Measurements from ENCODE around the gene EDA. TPM values are rescaled to one million over a fixed set of nuclear protein-coding genes. Genes with fewer than 3 reads are reported as not detected.

The EDA gene
- total RNA-seq, 3 donors from 2014 or later (not counting 1 experiment from before 2014, with no cell fraction given), result 0.50 to 0.65 TPM; not detected in 1

DNA sequence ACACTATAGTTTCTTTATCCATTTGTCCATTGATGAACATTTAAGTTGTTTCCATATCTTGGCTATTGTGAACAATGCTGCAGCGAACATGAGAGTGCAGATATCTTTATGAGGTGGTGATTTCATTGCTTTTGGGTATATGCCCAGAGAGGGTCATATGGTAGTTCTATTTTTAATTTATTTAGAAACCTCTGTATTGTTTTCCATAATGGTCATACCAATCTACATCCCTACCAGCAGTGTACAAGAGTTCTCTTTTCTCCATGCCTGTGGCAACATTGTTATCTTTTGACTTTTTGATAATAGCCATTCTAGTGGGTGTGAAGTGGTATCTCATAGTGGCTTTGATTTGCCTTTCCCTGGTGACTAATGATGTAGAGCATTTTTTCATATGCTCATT lies 48.8 kb downstream of the EDA start:
- 50% methylated on average over 1 of the region's 1 CpG for WGBS (ENCODE audit: insufficient coverage)

DNA sequence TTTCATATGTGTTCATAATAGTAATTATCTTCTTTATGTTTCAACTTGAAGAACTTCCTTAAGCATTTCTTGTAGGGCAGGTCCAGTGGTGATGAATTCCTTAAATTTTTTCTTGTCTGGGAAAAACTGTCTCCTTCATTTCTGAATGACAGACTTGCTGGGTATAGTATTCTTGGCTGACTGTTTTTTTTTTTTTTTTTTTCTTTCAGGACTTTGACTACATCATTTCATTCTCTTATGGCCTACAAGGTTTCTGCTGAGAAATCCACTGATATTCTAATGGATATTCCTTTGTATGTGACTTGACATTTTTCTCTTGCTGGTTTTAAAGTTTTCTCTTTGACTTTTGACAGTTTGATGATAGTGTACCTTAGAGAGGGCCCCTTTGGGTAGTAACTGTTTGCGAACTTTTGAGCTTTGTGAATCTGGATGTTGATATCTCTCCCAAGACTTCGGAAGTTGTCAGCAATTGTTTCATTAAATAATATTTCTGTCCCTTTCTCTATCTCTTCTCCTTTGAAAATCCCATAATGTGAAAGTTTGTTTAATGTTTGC lies 54.2 kb downstream of the EDA start:
- no peaks in the 10 kb centered on the region for H3K27me3 ChIP-seq (ENCODE audit: control insufficient read depth, insufficient read depth, low read length)
- peaks cover 10% of the 10 kb centered on the region for H3K36me3 Mint-ChIP-seq
- no peak for DNase-seq
- H3K4me3 ChIP-seq (ENCODE audit: low read length), result no peak overlapping the region
- H3K27ac ChIP-seq (ENCODE audit: low read length), result no peak overlapping the region
- peaks cover 11 to 12% of the 10 kb centered on the region in 2 donors for H3K9me3 Mint-ChIP-seq
- no peaks in the 10 kb centered on the region for H3K36me3 ChIP-seq (ENCODE audit: control insufficient read depth, insufficient read depth, low read length)
- H3K27ac Mint-ChIP-seq, result no peak overlapping the region
- no peaks in the 10 kb centered on the region for H3K4me1 ChIP-seq (ENCODE audit: control insufficient read depth, insufficient read depth, low read length)
- H3K4me1 Mint-ChIP-seq, result no peaks in the 10 kb centered on the region
- peaks cover 6% of the 10 kb centered on the region for H3K9me3 ChIP-seq (ENCODE audit: control insufficient read depth, insufficient read depth, low read length)
- WGBS (ENCODE audit: insufficient coverage), result no CpG with 5 or more reads among the region's 2 CpGs
- no peak for ATAC-seq
- no peaks in the 10 kb centered on the region for H3K27me3 Mint-ChIP-seq (ENCODE audit: low read depth in 2 of 2)
- TF ChIP-seq, protein P1, sequence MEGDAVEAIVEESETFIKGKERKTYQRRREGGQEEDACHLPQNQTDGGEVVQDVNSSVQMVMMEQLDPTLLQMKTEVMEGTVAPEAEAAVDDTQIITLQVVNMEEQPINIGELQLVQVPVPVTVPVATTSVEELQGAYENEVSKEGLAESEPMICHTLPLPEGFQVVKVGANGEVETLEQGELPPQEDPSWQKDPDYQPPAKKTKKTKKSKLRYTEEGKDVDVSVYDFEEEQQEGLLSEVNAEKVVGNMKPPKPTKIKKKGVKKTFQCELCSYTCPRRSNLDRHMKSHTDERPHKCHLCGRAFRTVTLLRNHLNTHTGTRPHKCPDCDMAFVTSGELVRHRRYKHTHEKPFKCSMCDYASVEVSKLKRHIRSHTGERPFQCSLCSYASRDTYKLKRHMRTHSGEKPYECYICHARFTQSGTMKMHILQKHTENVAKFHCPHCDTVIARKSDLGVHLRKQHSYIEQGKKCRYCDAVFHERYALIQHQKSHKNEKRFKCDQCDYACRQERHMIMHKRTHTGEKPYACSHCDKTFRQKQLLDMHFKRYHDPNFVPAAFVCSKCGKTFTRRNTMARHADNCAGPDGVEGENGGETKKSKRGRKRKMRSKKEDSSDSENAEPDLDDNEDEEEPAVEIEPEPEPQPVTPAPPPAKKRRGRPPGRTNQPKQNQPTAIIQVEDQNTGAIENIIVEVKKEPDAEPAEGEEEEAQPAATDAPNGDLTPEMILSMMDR (IDR thresholded peaks at IDR 0.05), result no peak
- intact Hi-C loops (cut with micrococcal nuclease), result no loop called here
- H3K4me3 Mint-ChIP-seq, result no peak overlapping the region

More for the DNA sequence above, 48.8 kb downstream of the EDA start:
- H3K36me3 Mint-ChIP-seq, result no peaks in the 10 kb centered on the region
- no peak overlapping the region for H3K4me3 Mint-ChIP-seq
- intact Hi-C loops (cut with micrococcal nuclease), result no loop called here
- no peaks in the 10 kb centered on the region for H3K4me1 ChIP-seq (ENCODE audit: control insufficient read depth, insufficient read depth, low read length)
- no peaks in the 10 kb centered on the region for H3K4me1 Mint-ChIP-seq
- H3K27ac ChIP-seq (ENCODE audit: low read length), result no peak overlapping the region
- no peak overlapping the region for H3K4me3 ChIP-seq (ENCODE audit: low read length)
- H3K27me3 Mint-ChIP-seq (ENCODE audit: low read depth in 2 of 2), result no peaks in the 10 kb centered on the region
- H3K36me3 ChIP-seq (ENCODE audit: control insufficient read depth, insufficient read depth, low read length), result no peaks in the 10 kb centered on the region
- no peak for DNase-seq
- no peaks in the 10 kb centered on the region for H3K27me3 ChIP-seq (ENCODE audit: control insufficient read depth, insufficient read depth, low read length)
- peaks cover 7 to 12% of the 10 kb centered on the region in 2 donors for H3K9me3 Mint-ChIP-seq
- no peak overlapping the region for H3K27ac Mint-ChIP-seq
- no peaks in the 10 kb centered on the region for H3K9me3 ChIP-seq (ENCODE audit: control insufficient read depth, insufficient read depth, low read length)
- no peak for ATAC-seq
- TF ChIP-seq, protein P1 (IDR thresholded peaks at IDR 0.05), result no peak

DNA sequence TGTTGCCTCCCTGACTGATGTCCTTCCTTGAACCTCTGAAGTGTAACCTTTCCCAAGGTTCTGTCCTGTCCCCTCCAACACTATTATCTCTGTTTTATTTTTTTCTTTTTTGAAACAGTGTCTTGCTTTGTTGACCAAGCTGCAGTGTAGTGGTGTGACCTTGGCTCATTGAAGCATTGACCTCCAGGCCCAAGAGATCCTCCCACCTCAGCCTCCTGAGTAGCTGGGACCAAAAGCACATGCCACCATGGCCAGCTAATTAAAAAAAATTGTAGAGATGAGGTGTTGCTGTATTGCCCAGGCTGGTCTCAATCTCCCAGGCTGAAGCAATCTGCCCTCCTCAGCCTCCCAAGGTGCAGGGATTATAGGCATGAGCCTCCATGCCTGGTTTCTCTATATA lies 59.0 kb downstream of the EDA start:
- intact Hi-C loops (cut with micrococcal nuclease), result no loop called here
- ATAC-seq (no peak), DNase-seq (no peak)
- Histone ChIP-seq H3K4me1 (ENCODE audit: control insufficient read depth, insufficient read depth, low read length) (no peaks in the 10 kb centered on the region), H3K27me3 (ENCODE audit: control insufficient read depth, insufficient read depth, low read length) (no peaks in the 10 kb centered on the region), H3K4me3 (ENCODE audit: low read length) (no peak overlapping the region), H3K9me3 (ENCODE audit: control insufficient read depth, insufficient read depth, low read length) (peaks cover 6% of the 10 kb centered on the region), H3K27ac (ENCODE audit: low read length) (no peak overlapping the region), H3K36me3 (ENCODE audit: control insufficient read depth, insufficient read depth, low read length) (no peaks in the 10 kb centered on the region)
- Mint-ChIP-seq H3K4me3 (no peak overlapping the region), H3K36me3 (peaks cover 10% of the 10 kb centered on the region), H3K9me3 (peaks cover 8 to 12% of the 10 kb centered on the region in 2 donors), H3K27ac (no peak overlapping the region), H3K27me3 (ENCODE audit: low read depth in 2 of 2) (no peaks in the 10 kb centered on the region), H3K4me1 (no peaks in the 10 kb centered on the region)
- TF ChIP-seq, protein P1 (IDR thresholded peaks at IDR 0.05), result no peak

DNA sequence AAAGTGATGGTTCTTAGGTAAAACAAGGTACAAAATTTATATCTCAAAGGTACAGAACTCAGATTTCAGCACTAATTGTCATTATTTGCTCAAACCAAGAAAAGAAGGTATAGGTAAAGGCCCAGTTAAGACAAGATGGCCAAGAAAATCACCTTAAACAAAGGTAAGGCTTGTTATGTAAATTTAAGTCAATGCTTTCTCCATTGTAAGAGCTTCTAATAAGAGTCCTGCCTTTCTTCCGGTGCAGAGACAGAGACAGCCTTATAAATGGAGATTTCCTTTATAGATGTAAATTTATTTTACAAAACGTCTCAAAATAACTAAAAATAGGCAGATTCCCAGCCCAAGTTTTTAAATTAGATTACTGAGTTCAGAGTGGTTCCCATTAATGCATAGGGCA lies 89.9 kb downstream of the EDA start:
- no peak overlapping the region for H3K4me3 ChIP-seq (ENCODE audit: low read length)
- WGBS (ENCODE audit: insufficient coverage), result no CpG with 5 or more reads among the region's 2 CpGs
- ATAC-seq, result no peak

More for the DNA sequence above, 89.9 kb downstream of the EDA start:
- TF ChIP-seq, protein P1 (IDR thresholded peaks at IDR 0.05), result no peak
- no peaks in the 10 kb centered on the region for H3K27me3 ChIP-seq (ENCODE audit: control insufficient read depth, insufficient read depth, low read length)
- H3K4me3 Mint-ChIP-seq, result no peak overlapping the region
- no peaks in the 10 kb centered on the region for H3K27me3 Mint-ChIP-seq (ENCODE audit: low read depth in 2 of 2)
- intact Hi-C loops (cut with micrococcal nuclease), result no loop called here
- no peak for DNase-seq
- no peak overlapping the region for H3K27ac Mint-ChIP-seq
- no peaks in the 10 kb centered on the region for H3K4me1 Mint-ChIP-seq
- H3K9me3 Mint-ChIP-seq, result peaks cover 3 to 4% of the 10 kb centered on the region in 2 donors
- H3K9me3 ChIP-seq (ENCODE audit: control insufficient read depth, insufficient read depth, low read length), result no peaks in the 10 kb centered on the region
- H3K4me1 ChIP-seq (ENCODE audit: control insufficient read depth, insufficient read depth, low read length), result no peaks in the 10 kb centered on the region
- no peaks in the 10 kb centered on the region for H3K36me3 ChIP-seq (ENCODE audit: control insufficient read depth, insufficient read depth, low read length)
- no peaks in the 10 kb centered on the region for H3K36me3 Mint-ChIP-seq
- H3K27ac ChIP-seq (ENCODE audit: low read length), result no peak overlapping the region
